K562 (cell line): ENCODE measurements around the gene BAD. TPM values are rescaled to one million over a fixed set of nuclear protein-coding genes. Genes with fewer than 3 reads are reported as not detected.
A peak's percentile ranks its signal among the peaks of the same experiment; 100 is the strongest.

Experiments
- CHD1 ChIP-seq: fragments of 200-600 bp; sonication (generic); IDR thresholded peaks from one replicate; pipeline ENCODE4 v1.6.1; 2012; ENCODE audit warnings: mild to moderate bottlenecking, moderate library complexity, low read length, inconsistent platforms
- FOSL1 ChIP-seq: fragments of 200-800 bp; sonication (Bioruptor generic); conservative IDR thresholded peaks from 2 replicates; pipeline ENCODE4 v1.6.1; 2016; ENCODE audit warnings: missing genetic modification characterization, missing compliant biosample characterization
- HCFC1 ChIP-seq: IDR thresholded peaks from 2 replicates; pipeline ENCODE4 v1.6.1; 2012; ENCODE audit warnings: low read depth, low read length, improper control_type of control experiment
- KAT7 ChIP-seq: sonication (generic); formaldehyde crosslinking; IDR thresholded peaks from 2 replicates; pipeline ENCODE4 v1.8.0; 2022; ENCODE audit warnings: missing genetic modification reagents, mild to moderate bottlenecking, borderline replicate concordance
- KLF6 ChIP-seq: fragments of 250-450 bp; sonication (Bioruptor Pico); IDR thresholded peaks from 2 replicates; pipeline ENCODE4 v1.4.0; 2020; ENCODE audit warnings: mild to moderate bottlenecking, moderate library complexity, borderline replicate concordance
- SIX5 ChIP-seq, 2 experiments: IDR thresholded peaks; 2 replicates each; pipeline ENCODE4 v1.6.1; 2011; ENCODE audit warnings: low read length in 2 of 2, borderline replicate concordance in 1 of 2, low read depth in 1 of 2, mild to moderate bottlenecking in 1 of 2, moderate library complexity in 1 of 2; ENCODE audit not compliant: insufficient read depth in 1 of 2
- TGIF2 ChIP-seq: sonication (generic); formaldehyde crosslinking; IDR thresholded peaks from 2 replicates; pipeline ENCODE4 v1.8.1; 2022; ENCODE audit warnings: mild to moderate bottlenecking, missing genetic modification reagents, moderate library complexity
- UBTF ChIP-seq, 2 experiments: IDR thresholded peaks; 2 replicates each; pipeline ENCODE4 v1.6.1; 2012; ENCODE audit warnings: improper control_type of control experiment in 2 of 2, low read depth in 2 of 2, low read length in 2 of 2, borderline replicate concordance in 1 of 2
- ZMIZ1 ChIP-seq, 2 experiments: fragments of 150-350 bp in 1 of 2; IDR thresholded peaks; 2 replicates each; pipeline ENCODE4 v1.6.1; 2012 to 2016; ENCODE audit warnings: low read depth in 2 of 2, low read length in 2 of 2, mild to moderate bottlenecking in 1 of 2, moderate library complexity in 1 of 2
- ZNF232 ChIP-seq: sonication (generic); formaldehyde crosslinking; IDR thresholded peaks from 2 replicates; pipeline ENCODE4 v1.8.0; 2022; ENCODE audit warnings: mild to moderate bottlenecking, missing genetic modification reagents
- ZNF280B ChIP-seq: fragments of 250-450 bp; sonication (Bioruptor Pico); IDR thresholded peaks from 2 replicates; pipeline ENCODE4 v1.5.1; 2021; ENCODE audit warnings: mild to moderate bottlenecking
- ZNF740 ChIP-seq, 3 experiments: fragments of 200-800 bp in 1 of 3; sonication (Bioruptor generic) in 1 of 3; sonication (generic) in 1 of 3; formaldehyde crosslinking in 1 of 3; IDR thresholded peaks; 2 replicates each; pipeline versions ENCODE4 v1.6.1 to v1.8.0; 2016 to 2022; ENCODE audit warnings: mild to moderate bottlenecking in 2 of 3, missing compliant biosample characterization in 2 of 3, missing genetic modification characterization in 2 of 3, missing genetic modification reagents in 1 of 3
- ZNF764 ChIP-seq: fragments of 250-450 bp; sonication (Bioruptor Pico); IDR thresholded peaks from 2 replicates; pipeline ENCODE4 v1.4.0; 2020; ENCODE audit warnings: low read depth, mild to moderate bottlenecking, moderate library complexity
- polyA plus RNA-seq, 8 experiments: library from polyadenylated mRNA; depleted of rRNA in 4 of 8; stranded (reverse) in 5 of 8; unstranded in 3 of 8; fragments of >200 nt; fragmentation: Nextera tagmentation in 2 of 8; fragmentation: Illumina TruSeq in 1 of 8; extraction: Ambion mirVana in 2 of 8; extraction: Trizol in 1 of 8; gene quantifications; 2 replicates each; pipeline versions ENCODE4 v1.2.1 to v1.2.3, GENCODE V29; 2011 to 2014; ENCODE audit warnings: inconsistent platforms in 1 of 8, missing spikeins in 1 of 8
- total RNA-seq, 7 experiments: library from RNA; depleted of rRNA in 6 of 7; stranded (reverse); fragments of >200 nt in 6 of 7; fragmentation: Illumina TruSeq in 2 of 7; extraction: Trizol in 2 of 7; gene quantifications; 2 replicates each; pipeline versions ENCODE4 v1.2.1 to v1.2.3, GENCODE V29; 2011 to 2021; ENCODE audit warnings: low replicate concordance in 1 of 7
- TF ChIP-seq, protein P1 (sequence below): sonication (generic); formaldehyde crosslinking; IDR thresholded peaks from 2 replicates; pipeline ENCODE4 v1.8.0; 2022; ENCODE audit warnings: mild to moderate bottlenecking, missing genetic modification reagents

BAD gene
- total and polyA plus RNA-seq, 9 of the 15 experiments (the other 6 are each of a cell fraction or from before 2014, with no cell fraction given), result 0.61 to 45.6 (median 11.8) TPM

DNA sequence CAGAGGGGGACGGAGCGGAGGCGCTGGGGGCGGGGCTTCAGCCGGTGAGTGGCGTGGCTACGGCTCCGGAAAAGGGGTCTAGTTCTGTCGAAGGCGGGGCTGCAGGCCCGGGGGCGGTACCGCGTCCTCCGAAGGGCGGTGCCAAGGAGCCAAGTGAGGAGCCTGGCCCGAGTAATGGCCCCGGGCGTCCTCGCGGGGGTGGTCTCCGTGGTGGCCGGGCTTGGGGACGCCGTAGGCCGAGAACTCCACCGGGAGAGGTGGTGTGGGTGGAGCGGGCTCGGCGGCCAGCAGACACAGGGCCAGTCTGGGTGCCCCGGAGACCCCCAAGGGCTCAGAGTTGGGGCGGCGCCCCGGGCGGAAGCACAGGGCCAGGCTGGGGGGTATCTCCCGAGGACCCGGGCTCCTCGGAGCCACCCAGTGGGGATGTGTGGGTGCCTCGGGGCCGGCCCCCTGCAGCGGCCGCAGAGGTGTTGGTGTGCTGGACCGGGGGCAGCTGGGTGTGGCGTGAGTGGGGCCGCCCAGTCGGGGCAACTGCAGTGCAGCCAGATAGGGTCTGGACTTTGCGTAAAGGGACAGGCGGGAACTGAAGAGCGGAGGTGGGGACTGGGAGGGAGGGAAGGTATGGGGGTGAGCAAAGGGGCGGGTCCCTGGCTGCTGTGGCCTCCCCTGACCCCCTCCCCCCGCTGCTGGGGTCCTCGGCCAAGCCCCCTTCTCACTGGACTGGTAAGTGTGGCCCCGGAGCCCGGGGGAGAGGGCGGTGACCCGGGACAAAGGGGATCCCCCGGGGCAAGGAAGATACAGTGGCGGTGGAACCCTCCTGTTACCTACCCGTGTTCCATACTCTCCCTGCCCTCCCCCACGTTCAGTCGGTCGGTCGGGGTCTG is 42.7 kb downstream of the BAD start (continued):
- TF ChIP-seq UBTF (IDR thresholded peaks at IDR 0.05; ENCODE audit: borderline replicate concordance in 1 of 2, low read depth in 2 of 2, low read length in 2 of 2) (no peak), KAT7 (CRISPR knock-in tag) (no peak; the same call in 1 of the 2 replicates), HCFC1 (no peak), ZNF280B (CRISPR knock-in tag) (no peak), SIX5 (IDR thresholded peaks at IDR 0.05; ENCODE audit: borderline replicate concordance in 1 of 2, insufficient read depth in 1 of 2, low read depth in 1 of 2, low read length in 2 of 2) (no peak), CHD1 (no peak), ZMIZ1 (IDR thresholded peaks at IDR 0.05; ENCODE audit: low read depth in 2 of 2, low read length in 2 of 2) (no peak), ZNF764 (no peak), ZNF232 (CRISPR knock-in tag) (0 out of 2 replicates have a peak, but pooled peaks have one; percentile 43), TGIF2 (CRISPR knock-in tag) (no peak), ZNF740 (CRISPR knock-in tag; IDR thresholded peaks at IDR 0.05) (no peak), ZNF740 (tag; IDR thresholded peaks at IDR 0.05) (no peak), KLF6 (CRISPR knock-in tag) (no peak), FOSL1 (no peak; the same call in 1 of the 2 replicates)
- TF ChIP-seq, protein P1, sequence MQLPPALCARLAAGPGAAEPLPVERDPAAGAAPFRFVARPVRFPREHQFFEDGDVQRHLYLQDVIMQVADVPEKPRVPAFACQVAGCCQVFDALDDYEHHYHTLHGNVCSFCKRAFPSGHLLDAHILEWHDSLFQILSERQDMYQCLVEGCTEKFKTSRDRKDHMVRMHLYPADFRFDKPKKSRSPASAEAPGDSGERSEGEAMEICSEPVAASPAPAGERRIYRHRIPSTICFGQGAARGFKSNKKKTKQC (CRISPR knock-in tag), result no peak
